ENCODE results near the gene MED13.

- TF ChIP-seq, protein P1, sequence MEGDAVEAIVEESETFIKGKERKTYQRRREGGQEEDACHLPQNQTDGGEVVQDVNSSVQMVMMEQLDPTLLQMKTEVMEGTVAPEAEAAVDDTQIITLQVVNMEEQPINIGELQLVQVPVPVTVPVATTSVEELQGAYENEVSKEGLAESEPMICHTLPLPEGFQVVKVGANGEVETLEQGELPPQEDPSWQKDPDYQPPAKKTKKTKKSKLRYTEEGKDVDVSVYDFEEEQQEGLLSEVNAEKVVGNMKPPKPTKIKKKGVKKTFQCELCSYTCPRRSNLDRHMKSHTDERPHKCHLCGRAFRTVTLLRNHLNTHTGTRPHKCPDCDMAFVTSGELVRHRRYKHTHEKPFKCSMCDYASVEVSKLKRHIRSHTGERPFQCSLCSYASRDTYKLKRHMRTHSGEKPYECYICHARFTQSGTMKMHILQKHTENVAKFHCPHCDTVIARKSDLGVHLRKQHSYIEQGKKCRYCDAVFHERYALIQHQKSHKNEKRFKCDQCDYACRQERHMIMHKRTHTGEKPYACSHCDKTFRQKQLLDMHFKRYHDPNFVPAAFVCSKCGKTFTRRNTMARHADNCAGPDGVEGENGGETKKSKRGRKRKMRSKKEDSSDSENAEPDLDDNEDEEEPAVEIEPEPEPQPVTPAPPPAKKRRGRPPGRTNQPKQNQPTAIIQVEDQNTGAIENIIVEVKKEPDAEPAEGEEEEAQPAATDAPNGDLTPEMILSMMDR (IDR thresholded peaks at IDR 0.05) = no peak
- TF ChIP-seq EP300 (IDR thresholded peaks at IDR 0.05) = no peak
These were observed 137.0 kb downstream of the MED13 start for GRCh38 chr17:61928101-61928436.
